Prostate gland (tissue), 2 donors: Measurements from ENCODE around the gene CIRBP.

Experiments used
- CTCF ChIP-seq, 4 experiments: fragments of 200-600 bp in 2 of 4; fragments of 450-650 bp in 2 of 4; sonication (generic) in 2 of 4; IDR thresholded peaks; 1 replicate in 3 of 4; 2 replicates in 1 of 4; pipeline ENCODE4 v1.5.1; 2016 to 2019; ENCODE audit warnings: antibody characterized with exemption in 4 of 4, mild to moderate bottlenecking in 2 of 4, moderate library complexity in 2 of 4
- POLR2AphosphoS5 ChIP-seq: sonication (generic); formaldehyde crosslinking; IDR thresholded peaks from one replicate; pipeline ENCODE4 v1.6.1; 2017; ENCODE audit warnings: antibody characterized with exemption

- TF ChIP-seq CTCF (IDR thresholded peaks at IDR 0.05) (no peak), POLR2AphosphoS5 (no peak)
These were observed 21.8 kb downstream of the CIRBP start for GRCh38 chr19:1290703-1291651.
